GM19328 (cell line): Measurements from ENCODE around the gene KCNC4.

Experiments
- ATAC-seq: cut with Tn5 transposase; IDR thresholded peaks from one replicate; pipeline ENCODE4 v1.9.1; 2021; ENCODE audit warnings: mild to moderate bottlenecking, moderate library complexity; ENCODE audit not compliant: unreplicated experiment

KCNC4 gene

DNA sequence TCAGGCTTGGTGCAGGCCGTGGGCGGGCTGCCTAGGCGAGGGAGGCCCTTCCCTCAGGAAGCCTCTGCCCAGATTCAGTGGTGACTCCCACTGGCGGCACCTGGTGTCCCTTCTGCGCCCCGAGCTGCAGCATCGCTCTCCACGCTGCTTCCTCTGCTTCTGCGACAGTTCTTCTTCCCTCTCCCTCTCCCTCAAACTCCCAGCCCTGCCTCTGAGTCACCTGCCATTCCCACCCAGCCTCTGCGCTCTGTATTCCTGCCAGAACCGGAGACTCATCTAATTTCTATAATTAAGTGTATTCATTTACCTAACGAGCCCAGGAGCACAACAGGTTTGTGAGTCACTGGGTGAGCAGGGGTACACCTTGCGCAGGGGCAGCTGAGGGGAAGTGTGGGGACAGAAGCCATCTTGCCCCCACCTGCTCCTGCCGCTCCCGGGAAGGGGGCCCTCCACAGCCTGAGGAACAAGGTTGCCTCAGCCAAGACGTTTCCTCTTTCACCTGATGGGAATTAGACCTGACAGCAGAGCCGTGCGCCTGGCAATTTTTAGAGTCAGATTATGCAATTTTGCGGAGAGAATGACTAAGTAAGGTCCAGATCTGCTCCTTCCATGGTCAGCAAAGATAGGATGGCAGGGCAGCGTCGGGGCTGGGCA is 19.4 kb downstream of the KCNC4 start:
- ATAC-seq = no peak

- ATAC-seq = no peak
Measured at GRCh38 chr1:110230381-110231199, 20.5 kb downstream of the KCNC4 start.

DNA sequence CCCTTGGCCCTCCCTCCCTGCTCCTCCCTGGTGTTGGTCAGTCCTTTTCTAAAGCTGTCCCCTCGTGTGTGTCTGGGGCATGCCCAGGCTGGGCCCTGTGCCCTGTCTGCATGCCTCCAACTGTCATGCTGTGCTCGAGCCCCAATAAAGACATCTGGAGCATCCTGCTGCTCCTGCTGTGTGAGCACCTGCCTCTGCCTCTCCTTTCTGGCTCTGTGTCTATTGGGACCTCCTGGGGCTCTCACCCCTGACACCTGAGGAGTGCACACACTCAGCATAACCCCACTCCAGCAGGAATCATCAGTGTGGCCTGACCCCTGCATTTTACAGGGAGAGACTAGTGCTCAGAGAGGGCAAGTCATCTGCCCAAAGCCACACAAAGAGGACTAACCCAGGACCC is 23.7 kb downstream of the KCNC4 start:
- no peak for ATAC-seq

- no peak for ATAC-seq
Measured at GRCh38 chr1:110234691-110235090, 24.6 kb downstream of the KCNC4 start.

- ATAC-seq = no peak
Measured at GRCh38 chr1:110235181-110235833, 25.2 kb downstream of the KCNC4 start.

DNA sequence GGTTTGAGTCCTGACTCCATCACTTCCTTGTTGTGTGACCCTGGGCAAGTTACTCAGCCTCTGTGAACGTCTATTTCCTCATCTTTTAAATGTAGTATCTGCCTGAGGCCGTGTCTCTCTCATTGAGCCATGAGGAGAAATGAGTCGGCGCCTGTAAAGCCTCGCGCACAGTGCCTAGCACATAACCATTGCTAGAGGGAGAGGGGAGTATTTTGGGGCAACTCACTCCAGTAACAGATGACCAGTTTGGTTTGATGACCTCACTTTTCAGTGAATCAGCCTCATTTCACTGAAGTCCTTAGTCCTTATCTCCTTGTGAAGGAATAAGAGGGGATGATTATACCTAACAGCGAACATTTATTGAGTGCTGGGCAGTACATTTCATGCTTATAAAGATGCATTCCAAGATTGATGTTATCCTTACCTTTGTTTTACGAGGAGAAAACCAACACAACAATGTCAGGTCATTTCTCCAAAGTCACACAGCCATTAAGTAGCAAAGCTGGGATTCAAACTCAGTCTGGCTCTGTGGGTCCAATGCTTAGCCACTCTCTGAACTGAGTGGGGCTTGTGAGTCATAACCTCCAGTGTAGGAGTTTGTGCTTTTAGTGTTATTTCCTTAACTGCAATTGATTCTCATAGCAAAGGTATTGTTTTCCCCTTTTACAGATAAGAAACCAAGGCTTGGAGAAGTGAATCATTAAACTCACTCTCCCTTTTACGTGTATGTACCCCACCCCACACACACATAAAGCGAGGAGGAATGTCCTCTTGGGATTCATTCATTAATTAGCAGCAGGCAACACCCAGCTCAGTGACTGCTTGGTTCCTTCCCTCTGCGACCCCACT is 25.9 kb downstream of the KCNC4 start:
- ATAC-seq = no peak

GRCh38 chr1:110237386-110238152 is 27.5 kb downstream of the KCNC4 start:
- no peak for ATAC-seq

DNA sequence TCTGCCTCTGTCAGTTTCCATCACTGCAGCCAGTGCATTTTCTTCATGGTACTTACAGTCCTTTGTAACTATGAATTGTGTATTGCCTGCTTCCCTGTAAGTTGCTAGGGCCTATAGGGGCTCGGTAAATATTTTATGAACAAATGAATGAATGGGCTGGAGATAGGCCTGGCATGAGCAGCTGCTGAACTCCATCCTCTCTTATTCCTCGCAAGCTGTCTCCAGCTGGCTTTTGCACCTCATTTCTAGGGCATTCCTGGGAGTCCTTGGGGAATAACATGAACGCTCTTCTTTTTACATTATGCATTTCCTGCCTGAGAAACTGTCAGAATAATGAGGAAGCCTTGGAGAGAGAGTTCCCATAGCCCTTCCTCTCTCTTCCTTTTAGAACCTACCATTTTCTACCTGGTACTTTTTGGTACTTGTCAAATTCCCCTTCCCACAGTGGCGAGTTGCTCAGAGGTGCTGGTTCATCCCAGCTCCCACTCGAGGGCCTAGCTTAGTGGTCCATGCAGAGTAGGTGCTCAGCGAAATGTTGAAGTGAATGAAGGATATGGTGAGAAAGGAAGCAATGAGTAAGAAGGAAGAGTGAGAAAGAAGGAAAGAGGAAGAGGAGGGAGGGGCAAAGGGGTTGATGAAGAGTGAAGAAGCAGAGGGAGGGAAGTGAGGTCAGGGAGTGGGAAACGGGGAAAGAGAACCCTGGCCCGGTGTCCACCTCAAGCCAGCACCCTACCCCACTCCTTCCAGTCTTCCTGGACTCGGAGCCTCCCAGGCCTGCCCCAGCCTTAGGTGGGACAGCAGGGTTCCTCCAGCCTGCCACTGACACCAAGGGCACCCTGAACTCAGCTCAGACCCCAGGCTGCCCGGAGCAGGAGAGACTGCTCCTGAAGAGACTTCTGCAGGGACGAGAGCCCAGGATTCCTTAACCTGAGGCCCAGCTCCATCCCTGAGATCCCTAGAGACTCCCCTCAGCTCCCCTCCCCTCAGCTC is 29.6 kb downstream of the KCNC4 start:
- ATAC-seq = no peak

- ATAC-seq = no peak
Measured at GRCh38 chr1:110240476-110241210, 30.5 kb downstream of the KCNC4 start.

DNA sequence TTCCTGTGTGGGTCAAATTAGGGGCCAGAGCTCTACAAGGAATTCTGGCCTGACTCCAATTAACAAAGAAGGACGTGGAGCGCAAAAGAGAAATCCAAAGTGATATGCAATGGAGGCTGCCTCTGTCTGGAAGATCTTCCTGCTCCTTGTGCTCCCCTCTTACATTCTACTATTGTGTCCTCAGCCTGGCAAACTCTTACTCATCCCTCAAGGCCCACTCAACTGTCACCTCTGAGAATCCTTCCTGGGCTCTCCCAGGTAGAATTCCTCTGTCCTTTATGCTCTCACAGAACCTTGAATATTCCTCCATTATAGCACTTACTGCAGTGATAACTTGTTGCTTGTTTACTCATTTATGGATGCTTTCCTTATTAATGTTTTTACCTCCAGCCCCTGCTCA is 31.4 kb downstream of the KCNC4 start:
- ATAC-seq = no peak

DNA sequence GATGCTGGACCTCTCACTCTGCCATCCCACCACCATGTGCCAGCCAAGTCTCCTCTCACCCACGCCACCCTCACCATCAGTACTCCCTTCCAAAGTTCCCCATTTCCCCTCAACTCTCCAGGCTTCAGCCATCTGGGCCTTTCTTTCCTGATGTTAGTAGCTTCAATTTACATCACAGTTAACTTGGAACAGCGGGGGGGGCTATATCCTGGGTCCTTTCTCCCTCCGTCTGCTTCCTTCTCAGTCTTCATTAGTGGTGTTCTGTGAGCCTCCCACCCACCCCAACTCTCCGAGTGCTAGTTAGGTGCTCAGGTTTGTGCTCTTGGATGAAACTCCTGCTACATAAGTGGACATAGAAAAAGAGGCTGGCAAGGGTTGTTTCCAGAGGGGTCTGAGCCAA is 31.9 kb downstream of the KCNC4 start:
- ATAC-seq = no peak

DNA sequence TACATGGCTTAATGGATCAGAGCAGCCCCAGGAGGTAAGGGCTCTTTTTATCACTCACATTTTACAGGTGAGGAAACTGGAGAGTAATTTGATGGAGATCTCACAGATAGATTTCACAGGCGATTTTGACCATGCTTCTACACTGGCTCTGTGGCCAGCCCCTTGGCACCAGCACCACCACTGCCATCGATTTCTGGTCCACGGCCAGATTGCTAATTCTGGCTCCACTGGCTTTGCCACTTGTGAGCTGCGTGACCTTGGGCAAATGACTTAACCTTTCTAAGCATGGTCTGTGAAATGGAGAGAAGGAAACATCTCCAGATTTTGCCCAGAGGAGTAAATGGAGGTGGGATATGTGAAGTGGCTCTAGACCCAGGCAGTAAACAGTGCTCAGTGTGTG is 32.6 kb downstream of the KCNC4 start:
- ATAC-seq = no peak

DNA sequence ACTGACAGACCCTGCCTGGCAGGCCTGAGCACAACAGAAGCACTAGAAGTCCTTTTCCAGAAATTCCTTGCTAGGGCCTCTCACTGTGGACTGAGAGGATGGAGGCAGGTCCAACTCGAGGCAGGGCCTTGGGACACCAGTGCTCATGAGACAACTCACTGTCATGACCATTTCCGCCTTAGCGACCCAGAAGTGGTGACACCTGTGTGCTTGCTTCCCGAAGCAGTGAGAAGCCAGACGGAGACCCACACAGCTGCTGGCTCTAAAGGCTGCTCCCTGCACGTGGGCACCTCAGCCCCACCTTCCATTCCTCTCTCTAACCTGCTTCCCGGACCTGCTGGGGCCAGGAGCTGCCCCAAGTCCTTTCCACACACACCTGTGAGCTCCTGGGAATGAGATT is 33.0 kb downstream of the KCNC4 start:
- ATAC-seq = no peak

- ATAC-seq = no peak
Measured at GRCh38 chr1:110243574-110243973, 33.5 kb downstream of the KCNC4 start.

DNA sequence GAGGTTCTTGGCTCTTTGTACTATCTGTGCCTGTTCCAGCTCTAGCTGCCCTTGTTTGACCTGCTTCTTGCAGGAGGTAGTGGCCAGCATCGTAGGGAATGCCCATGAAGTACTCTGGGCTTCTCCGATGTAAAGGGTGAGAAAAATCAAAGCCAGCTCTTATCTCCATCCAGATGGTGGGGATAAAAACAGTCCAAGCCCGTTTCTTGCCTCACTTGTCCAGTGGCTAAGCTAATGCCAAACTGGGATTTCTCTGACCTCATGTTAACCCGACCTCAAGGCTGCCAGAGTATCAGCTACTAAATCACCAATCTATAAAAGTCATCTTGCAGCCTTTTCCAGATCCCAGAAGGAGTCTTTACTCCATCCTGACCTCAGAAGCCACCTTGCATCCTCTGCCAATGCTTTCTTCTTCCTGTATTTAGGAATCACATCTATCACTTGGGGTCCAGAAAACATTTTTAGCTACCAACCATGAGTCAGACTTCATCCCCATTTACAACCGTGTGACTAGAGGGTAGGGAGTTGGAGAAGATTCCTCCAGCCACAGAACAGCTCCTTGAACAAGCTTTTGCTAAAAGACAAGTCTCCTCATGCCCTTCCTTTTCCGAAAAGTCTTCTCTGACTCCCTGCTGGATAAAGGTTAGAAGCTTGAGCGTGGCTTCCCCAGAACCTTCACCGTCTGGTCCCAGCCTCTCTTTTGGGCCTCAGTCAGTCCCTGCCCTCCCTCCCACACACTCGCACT is 35.9 kb downstream of the KCNC4 start:
- ATAC-seq = no peak

- no peak for ATAC-seq
Measured at GRCh38 chr1:110248746-110249145, 38.6 kb downstream of the KCNC4 start.

DNA sequence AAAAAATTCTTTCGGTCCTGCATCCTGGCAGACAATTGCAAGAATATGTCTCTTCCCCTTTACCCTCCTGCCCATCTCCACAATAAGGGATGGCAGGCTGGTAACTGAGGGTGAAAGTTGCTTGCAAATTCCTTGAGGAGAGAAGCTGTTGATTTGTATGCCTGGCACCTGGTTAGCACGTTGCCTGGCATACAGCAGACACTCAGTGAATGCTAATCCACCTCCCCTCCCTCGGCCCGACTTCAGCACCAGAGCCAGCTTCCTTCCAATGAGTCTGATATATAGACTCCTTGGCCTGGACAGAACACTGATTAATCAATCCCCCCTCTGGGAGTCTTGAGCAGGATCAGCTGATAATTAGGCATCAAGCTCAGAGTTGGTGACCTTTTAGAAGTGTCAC is 39.1 kb downstream of the KCNC4 start:
- no peak for ATAC-seq

DNA sequence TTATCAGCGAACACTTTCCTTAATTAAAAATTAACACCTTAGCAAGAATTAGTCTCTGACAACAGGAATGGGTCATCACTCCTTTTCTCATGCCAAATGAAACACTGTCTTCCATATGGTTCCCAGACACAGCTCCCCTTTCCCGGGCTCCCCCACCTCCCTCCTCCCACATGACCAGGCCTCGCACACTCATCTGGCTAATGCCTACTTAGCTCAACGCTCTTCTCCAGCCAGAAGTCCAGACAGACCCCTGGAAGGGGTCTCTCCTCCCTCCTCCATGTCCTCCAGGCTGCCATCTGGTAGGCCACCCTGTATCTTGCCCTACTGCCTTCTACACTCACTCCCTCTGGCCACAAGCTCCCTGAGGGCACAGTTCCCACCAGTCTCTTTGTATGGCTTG is 39.9 kb downstream of the KCNC4 start:
- ATAC-seq = no peak
